Esophagus squamous epithelium (tissue), 5 donors: ENCODE results near the gene GRAMD4. TPM values are rescaled to one million over a fixed set of nuclear protein-coding genes. Genes with fewer than 3 reads are reported as not detected.

Source experiments
- DNase-seq: peaks from one replicate; lab custom pipeline; 2025; lab: John Stamatoyannopoulos, UW
- H3K27ac ChIP-seq, 4 donors: fragments of 200-600 bp; sonication (generic); one replicate each; pipeline ENCODE4 v1.5.1; 2016 to 2019; ENCODE audit warnings: mild to moderate bottlenecking in 1 of 4
- H3K27me3 ChIP-seq, 4 donors: fragments of 200-600 bp; sonication (generic); 1 replicate in 3 of 4; 2 replicates in 1 of 4; pipeline versions ENCODE4 v1.5.1 to v1.6.0; 2017 to 2021; ENCODE audit warnings: antibody characterized with exemption in 1 of 4
- H3K36me3 ChIP-seq, 3 donors: fragments of 200-600 bp; sonication (generic); one replicate each; pipeline ENCODE4 v1.5.1; 2016 to 2019
- H3K4me1 ChIP-seq, 3 donors: fragments of 200-600 bp; sonication (generic); one replicate each; pipeline ENCODE4 v1.5.1; 2017 to 2019
- H3K4me3 ChIP-seq, 4 donors: fragments of 200-600 bp; sonication (generic); 1 replicate in 3 of 4; 2 replicates in 1 of 4; pipeline ENCODE4 v1.5.1; 2016 to 2019; ENCODE audit warnings: mild to moderate bottlenecking in 2 of 4, moderate library complexity in 1 of 4
- H3K9me3 ChIP-seq, 3 donors: fragments of 200-600 bp; sonication (generic); one replicate each; pipeline ENCODE4 v1.5.1; 2016 to 2019
- CTCF ChIP-seq, 6 experiments: fragments of 450-650 bp in 4 of 6; fragments of 200-600 bp in 2 of 6; sonication (generic) in 2 of 6; IDR thresholded peaks; one replicate each; pipeline ENCODE4 v1.5.1; 2016 to 2019; ENCODE audit warnings: antibody characterized with exemption in 6 of 6, mild to moderate bottlenecking in 4 of 6, moderate library complexity in 4 of 6
- POLR2A ChIP-seq, 4 donors: fragments of 450-650 bp; IDR thresholded peaks; one replicate each; pipeline ENCODE4 v1.6.1; 2017; ENCODE audit warnings: antibody characterized with exemption in 4 of 4, mild to moderate bottlenecking in 4 of 4, moderate library complexity in 3 of 4
- WGBS, 2 donors: methylation state at CpG; one replicate each; pipeline ENCODE4 v1.1.5; 2018; 5-methylcytosine and 5-hydroxymethylcytosine counted together
- intact Hi-C: fragments of 100-400 bp; cut with DNase I; formaldehyde crosslinking; loops from one replicate; pipeline ENCODE4 v1.15.0; 2022
- total RNA-seq, 4 donors: library from RNA; depleted of rRNA; stranded (reverse); fragments of >200 nt; gene quantifications; one replicate each; pipeline ENCODE4 v1.1.0, GENCODE V29; 2016
- donor health status: DM: yes; HTN: yes; CAD: no.

Gene GRAMD4
- total RNA-seq, 4 donors from 2014 or later, result 27.0 to 122 (median 33.3) TPM

DNA sequence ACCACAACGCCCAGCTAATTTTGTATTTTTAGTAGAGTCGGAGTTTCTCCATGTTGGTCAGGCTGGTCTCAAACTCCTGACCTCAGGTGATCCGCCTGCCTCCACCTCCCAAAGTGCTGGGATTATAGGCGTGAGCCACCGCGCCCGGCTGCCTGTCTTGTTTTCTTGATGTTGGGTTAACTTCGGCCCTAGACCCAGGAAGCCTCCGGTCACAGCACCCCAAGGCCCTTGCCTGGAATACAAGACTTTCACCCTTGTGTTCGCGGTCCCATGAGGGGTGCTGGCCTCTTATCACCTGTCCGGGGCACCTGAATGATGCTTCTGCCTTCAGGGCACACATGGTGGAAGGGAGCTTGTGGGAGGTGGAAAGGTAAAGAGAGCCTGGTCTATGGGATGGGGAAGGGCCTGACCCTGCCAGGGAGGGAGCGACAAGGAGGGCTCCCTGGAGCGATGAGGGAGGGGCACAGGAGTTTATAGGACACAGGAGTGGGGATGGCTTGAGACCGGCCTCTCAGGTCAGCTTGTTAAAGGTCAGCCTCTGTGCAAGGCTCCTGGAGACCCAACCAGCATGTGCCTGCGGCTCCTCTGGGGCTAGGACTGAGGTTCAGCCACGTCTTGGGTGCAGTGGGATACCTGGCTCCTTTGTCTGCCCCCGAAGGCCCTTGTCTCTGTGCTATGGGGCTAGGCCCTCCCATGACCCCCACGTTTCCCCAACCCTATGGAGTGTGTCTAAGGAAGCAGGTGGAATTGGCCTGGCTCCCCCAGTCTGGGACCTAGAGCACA, 34.7 kb upstream of the GRAMD4 start:
- Histone ChIP-seq H3K4me1 (peaks cover 39 to 100% (median 54%) of the 10 kb centered on the region in 3 donors), H3K4me3 (no peak overlapping the region), H3K27ac (peak overlapping the region in 2 of 4 donors; percentile 69), H3K9me3 (no peaks in the 10 kb centered on the region), H3K27me3 (no peaks in the 10 kb centered on the region), H3K36me3 (no peaks in the 10 kb centered on the region)
- intact Hi-C loops, result no loop called here
- no peak for TF ChIP-seq CTCF (IDR thresholded peaks at IDR 0.05)
- WGBS, 2 donors, result 84 to 100% methylated on average over 2 to 14 of the region's 19 CpGs
- DNase-seq, result no peak

DNA sequence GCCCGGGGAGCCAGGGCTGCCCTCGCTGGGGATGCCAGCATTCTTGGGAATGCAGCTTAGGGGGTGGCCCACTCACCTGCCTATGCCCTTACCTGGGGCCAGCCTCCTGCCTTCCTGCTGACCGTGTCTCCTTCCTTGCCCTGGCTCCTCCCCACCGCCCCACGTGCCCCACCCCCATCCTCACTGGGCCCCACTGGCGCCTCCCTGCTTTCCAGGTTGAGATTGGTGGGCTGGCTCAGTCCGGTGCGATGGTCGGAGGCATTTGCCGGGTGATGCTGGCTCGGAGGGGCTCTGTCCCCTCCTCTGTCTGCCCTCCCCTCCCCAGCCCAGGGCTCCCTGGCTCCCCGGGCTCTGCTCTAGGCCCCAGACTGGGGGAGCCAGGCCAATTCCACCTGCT, 34.1 kb upstream of the GRAMD4 start:
- Histone ChIP-seq H3K27ac (no peak overlapping the region), H3K9me3 (no peaks in the 10 kb centered on the region), H3K4me1 (peaks cover 35 to 97% (median 48%) of the 10 kb centered on the region in 3 donors), H3K27me3 (no peaks in the 10 kb centered on the region), H3K4me3 (no peak overlapping the region), H3K36me3 (no peaks in the 10 kb centered on the region)
- WGBS, 2 donors, result 81% methylated on average over 3 of the region's 12 CpGs; no CpG with 5 or more reads in 1 of the 2 donors
- intact Hi-C loops, result no loop called here
- DNase-seq, result no peak
- TF ChIP-seq POLR2A (IDR thresholded peaks at IDR 0.05) (no peak), CTCF (IDR thresholded peaks at IDR 0.05) (no peak)

GRCh38 chr22:46586531-46587011, 33.6 kb upstream of the GRAMD4 start:
- Histone ChIP-seq H3K27ac (peak overlapping the region in 1 of 4 donors; percentile 14), H3K36me3 (no peaks in the 10 kb centered on the region), H3K9me3 (no peaks in the 10 kb centered on the region), H3K4me3 (no peak overlapping the region), H3K27me3 (no peaks in the 10 kb centered on the region), H3K4me1 (peaks cover 31 to 96% (median 44%) of the 10 kb centered on the region in 3 donors)
- DNase-seq, result no peak
- no peak for TF ChIP-seq CTCF (IDR thresholded peaks at IDR 0.05)
- TF ChIP-seq POLR2A (IDR thresholded peaks at IDR 0.05), result no peak
- intact Hi-C loops, result no loop called here
- WGBS, 2 donors, result 61 to 73% methylated on average over 4 to 6 of the region's 12 CpGs

GRCh38 chr22:46587061-46587460, 33.1 kb upstream of the GRAMD4 start:
- intact Hi-C loops, result no loop called here

More at GRCh38 chr22:46587061-46587460, 33.1 kb upstream of the GRAMD4 start:
- Histone ChIP-seq H3K9me3 (no peaks in the 10 kb centered on the region), H3K27ac (peak overlapping the region in 3 of 4 donors; percentile 31 to 47 (median 44)), H3K36me3 (no peaks in the 10 kb centered on the region), H3K4me3 (peak overlapping the region in 1 of 4 donors; percentile 33), H3K27me3 (no peaks in the 10 kb centered on the region), H3K4me1 (peaks cover 26 to 94% (median 40%) of the 10 kb centered on the region in 3 donors)
- DNase-seq, result no peak
- no peak for TF ChIP-seq POLR2A (IDR thresholded peaks at IDR 0.05)
- TF ChIP-seq CTCF (IDR thresholded peaks at IDR 0.05), result no peak
- 46 to 51% methylated on average over 6 of the region's 9 CpGs for WGBS, 2 donors
